Keratinocyte (primary cell): ENCODE data around the gene GNG14. TPM values are rescaled to one million over a fixed set of nuclear protein-coding genes. Genes with fewer than 3 reads are reported as not detected.

ENCODE experiments used
- DNase-seq: peaks from one replicate; pipeline ENCODE4 v3.0.0-alpha.2; 2011; ENCODE audit warnings: low read depth, missing footprints, low spot score
- FAIRE-seq: peaks from 2 replicates; lab custom pipeline; 2011; peaks lifted over from hg19 to GRCh38; lab: Jason Lieb, UNC
- H2AFZ ChIP-seq: 2 replicates; pipeline ENCODE4 v1.6.0; 2012; ENCODE audit warnings: low read length, control low read depth, inconsistent platforms; ENCODE audit not compliant: control insufficient read depth
- H3K27ac ChIP-seq: 2 replicates; pipeline ENCODE4 v1.5.1; 2011; ENCODE audit warnings: low read length; ENCODE audit not compliant: control insufficient read depth, insufficient read depth
- H3K27me3 ChIP-seq: 3 replicates; pipeline ENCODE4 v1.6.0; 2011; ENCODE audit warnings: low read length; ENCODE audit not compliant: control insufficient read depth, insufficient read depth; ENCODE audit errors: extremely low read depth
- H3K36me3 ChIP-seq, 2 experiments: 2 replicates in 1 of 2; 3 replicates in 1 of 2; pipeline ENCODE4 v1.5.1; 2011; ENCODE audit warnings: low read length in 2 of 2, mild to moderate bottlenecking in 1 of 2; ENCODE audit not compliant: control insufficient read depth in 2 of 2, insufficient read depth in 2 of 2; ENCODE audit errors: extremely low read depth in 1 of 2
- H3K4me1 ChIP-seq: 3 replicates; pipeline ENCODE4 v1.5.1; 2011; ENCODE audit warnings: low read length; ENCODE audit not compliant: control insufficient read depth, insufficient read depth; ENCODE audit errors: extremely low read depth
- H3K4me2 ChIP-seq: 3 replicates; pipeline ENCODE4 v1.6.0; 2011; ENCODE audit warnings: low read depth, low read length; ENCODE audit not compliant: control insufficient read depth, insufficient read depth; ENCODE audit errors: extremely low read depth
- H3K4me3 ChIP-seq, 3 experiments: fragments of 200-600 bp in 1 of 3; sonication (generic) in 1 of 3; 2 replicates in 2 of 3; 3 replicates in 1 of 3; pipeline ENCODE4 v1.5.1; 2011 to 2016; ENCODE audit warnings: low read length in 3 of 3, mild to moderate bottlenecking in 3 of 3, control low read depth in 2 of 3, inconsistent platforms in 1 of 3, low read depth in 1 of 3, mixed read lengths in 1 of 3, mixed run types in 1 of 3, moderate library complexity in 1 of 3; ENCODE audit not compliant: control insufficient read depth in 2 of 3, insufficient read depth in 2 of 3; ENCODE audit errors: extremely low read depth in 1 of 3
- H3K79me2 ChIP-seq: 2 replicates; pipeline ENCODE4 v1.6.0; 2012; ENCODE audit warnings: low read length; ENCODE audit not compliant: control insufficient read depth, insufficient read depth
- H3K9ac ChIP-seq: 3 replicates; pipeline ENCODE4 v1.6.0; 2011; ENCODE audit warnings: low read length; ENCODE audit not compliant: control insufficient read depth, insufficient read depth; ENCODE audit errors: extremely low read depth
- H3K9me1 ChIP-seq: 3 replicates; pipeline ENCODE4 v1.6.0; 2011; ENCODE audit warnings: low read length; ENCODE audit not compliant: control insufficient read depth, insufficient read depth; ENCODE audit errors: extremely low read depth
- H3K9me3 ChIP-seq: 2 replicates; pipeline ENCODE4 v1.5.1; 2012; ENCODE audit warnings: low read depth, low read length; ENCODE audit not compliant: control insufficient read depth
- H4K20me1 ChIP-seq: 3 replicates; pipeline ENCODE4 v1.6.0; 2011; ENCODE audit warnings: low read length; ENCODE audit not compliant: control insufficient read depth, insufficient read depth; ENCODE audit errors: extremely low read depth
- EZH2 ChIP-seq: IDR thresholded peaks from one replicate; pipeline ENCODE4 v1.6.1; 2012; ENCODE audit warnings: inconsistent platforms, mild to moderate bottlenecking, low read length, moderate library complexity
- dilution Hi-C: fragments of 300-500 bp; cut with MboI; formaldehyde crosslinking; loops from one replicate; pipeline ENCODE4 v1.7.0; 2020; ENCODE audit warnings: low sequenced_read_pairs; ENCODE audit not compliant: extremely low pct_ligation_motif_present
- polyA plus RNA-seq, 5 experiments: library from polyadenylated mRNA; depleted of rRNA in 3 of 5; stranded (reverse) in 3 of 5; stranded (forward) in 1 of 5; unstranded in 1 of 5; fragments of >200 nt; gene quantifications; 1 replicate in 1 of 5; 2 replicates in 3 of 5; 3 replicates in 1 of 5; pipeline versions ENCODE4 v1.2.1 to v1.2.3, GENCODE V29; 2011 to 2012; ENCODE audit warnings: missing spikeins in 2 of 5, low read depth in 1 of 5, low replicate concordance in 1 of 5
- TF ChIP-seq, protein P1 (sequence below), 3 experiments: IDR thresholded peaks in 1 of 3; conservative IDR thresholded peaks in 1 of 3; optimal IDR thresholded peaks in 1 of 3; 2 replicates in 2 of 3; 3 replicates in 1 of 3; pipeline versions ENCODE3 to v1.5.1; 2011; ENCODE audit warnings: low read length in 3 of 3, mild to moderate bottlenecking in 3 of 3, moderate library complexity in 2 of 3, control low read depth in 1 of 3, inconsistent platforms in 1 of 3; ENCODE audit not compliant: insufficient read depth in 2 of 3; ENCODE audit errors: extremely low read depth in 1 of 3

Gene GNG14
- polyA plus RNA-seq, 1 donor (not counting 4 experiments of a cell fraction or from before 2014, with no cell fraction given), result not detected

DNA sequence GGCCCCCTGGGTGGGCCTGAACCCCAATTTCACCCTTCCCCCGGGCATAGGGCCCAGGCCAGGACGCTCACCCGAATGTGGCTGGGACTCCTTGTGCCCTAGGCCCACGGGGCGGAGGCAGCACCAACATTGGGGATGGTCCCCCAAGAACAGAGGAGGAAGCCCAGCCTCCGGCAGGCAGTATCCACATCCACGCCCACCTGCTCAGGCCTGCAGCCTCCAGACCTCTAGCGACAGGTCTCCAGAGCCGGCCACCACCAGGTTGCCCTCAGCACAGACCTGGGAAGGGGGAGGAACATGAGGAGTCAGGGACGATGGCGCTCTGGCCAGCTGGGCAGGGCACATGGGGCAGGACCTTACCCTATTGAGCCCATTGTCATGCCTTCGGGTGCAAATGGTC is 1.2 kb downstream of the GNG14 start:
- Histone ChIP-seq H3K9me3 (no peaks in the 10 kb centered on the region), H4K20me1 (no peaks in the 10 kb centered on the region), H3K4me3 (no peak overlapping the region), H3K79me2 (no peaks in the 10 kb centered on the region), H3K27me3 (no peaks in the 10 kb centered on the region), H3K4me1 (no peaks in the 10 kb centered on the region), H3K4me2 (no peak overlapping the region), H3K27ac (no peak overlapping the region), H3K36me3 (peaks cover 11 to 13% of the 10 kb centered on the region in 2 experiments), H2AFZ (no peak overlapping the region), H3K9ac (no peak overlapping the region), H3K9me1 (no peaks in the 10 kb centered on the region)
- dilution Hi-C loops, result no loop called here
- FAIRE-seq (no peak), DNase-seq (no peak)
- TF ChIP-seq, protein P1, sequence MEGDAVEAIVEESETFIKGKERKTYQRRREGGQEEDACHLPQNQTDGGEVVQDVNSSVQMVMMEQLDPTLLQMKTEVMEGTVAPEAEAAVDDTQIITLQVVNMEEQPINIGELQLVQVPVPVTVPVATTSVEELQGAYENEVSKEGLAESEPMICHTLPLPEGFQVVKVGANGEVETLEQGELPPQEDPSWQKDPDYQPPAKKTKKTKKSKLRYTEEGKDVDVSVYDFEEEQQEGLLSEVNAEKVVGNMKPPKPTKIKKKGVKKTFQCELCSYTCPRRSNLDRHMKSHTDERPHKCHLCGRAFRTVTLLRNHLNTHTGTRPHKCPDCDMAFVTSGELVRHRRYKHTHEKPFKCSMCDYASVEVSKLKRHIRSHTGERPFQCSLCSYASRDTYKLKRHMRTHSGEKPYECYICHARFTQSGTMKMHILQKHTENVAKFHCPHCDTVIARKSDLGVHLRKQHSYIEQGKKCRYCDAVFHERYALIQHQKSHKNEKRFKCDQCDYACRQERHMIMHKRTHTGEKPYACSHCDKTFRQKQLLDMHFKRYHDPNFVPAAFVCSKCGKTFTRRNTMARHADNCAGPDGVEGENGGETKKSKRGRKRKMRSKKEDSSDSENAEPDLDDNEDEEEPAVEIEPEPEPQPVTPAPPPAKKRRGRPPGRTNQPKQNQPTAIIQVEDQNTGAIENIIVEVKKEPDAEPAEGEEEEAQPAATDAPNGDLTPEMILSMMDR (optimal IDR thresholded peaks at IDR 0.05 in 1 of 3, IDR thresholded peaks at IDR 0.05 in 1 of 3, conservative IDR thresholded peaks at IDR 0.05 in 1 of 3; ENCODE audit: extremely low read depth in 1 of 3, insufficient read depth in 2 of 3, low read length in 3 of 3), result no peak
- no peak for TF ChIP-seq EZH2

DNA sequence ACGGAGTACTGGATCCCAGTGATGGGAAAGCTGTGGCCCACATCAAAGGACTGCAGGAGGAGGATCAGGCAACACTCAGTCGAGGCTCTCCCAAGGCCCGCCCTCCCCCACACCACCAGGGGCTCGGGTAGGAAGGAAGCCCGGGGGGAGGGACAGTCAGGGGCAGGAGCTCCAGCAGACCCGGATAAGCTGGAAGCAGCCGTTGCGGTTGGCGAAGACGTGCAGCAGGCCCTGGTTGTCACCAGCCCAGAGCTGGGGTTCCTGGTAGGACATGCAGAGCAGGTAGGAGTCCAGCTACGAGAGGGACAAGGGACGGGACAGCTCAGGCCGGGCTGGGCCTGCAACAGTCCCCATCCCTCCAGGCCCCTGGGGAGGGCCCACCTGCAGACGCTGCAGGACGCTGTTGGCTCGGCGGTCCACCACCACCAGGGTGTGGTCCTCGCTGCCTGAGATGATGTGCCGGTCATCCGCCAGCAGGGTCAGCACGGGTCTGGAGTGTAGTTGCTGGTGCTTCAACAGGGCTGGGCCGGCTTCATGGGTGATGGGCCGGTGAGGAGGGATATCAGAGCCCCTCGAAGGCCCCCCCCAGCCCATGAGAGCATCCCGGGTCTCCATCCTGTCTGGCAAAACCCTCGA is 1.9 kb downstream of the GNG14 start:
- no peak overlapping the region for H3K27ac ChIP-seq
- H3K9me3 ChIP-seq, result no peaks in the 10 kb centered on the region
- no peak overlapping the region for H3K4me3 ChIP-seq
- FAIRE-seq (no peak), DNase-seq (no peak)
- no peaks in the 10 kb centered on the region for H3K4me1 ChIP-seq
- H3K27me3 ChIP-seq, result no peaks in the 10 kb centered on the region
- H3K4me2 ChIP-seq, result no peak overlapping the region
- no peaks in the 10 kb centered on the region for H3K9me1 ChIP-seq
- H3K9ac ChIP-seq, result no peak overlapping the region
- TF ChIP-seq EZH2, result no peak
- TF ChIP-seq, protein P1 (optimal IDR thresholded peaks at IDR 0.05 in 1 of 3, IDR thresholded peaks at IDR 0.05 in 1 of 3, conservative IDR thresholded peaks at IDR 0.05 in 1 of 3; ENCODE audit: extremely low read depth in 1 of 3, insufficient read depth in 2 of 3, low read length in 3 of 3), result no peak
- no peaks in the 10 kb centered on the region for H3K79me2 ChIP-seq
- peaks cover 13% of the 10 kb centered on the region in 2 experiments for H3K36me3 ChIP-seq
- no peak overlapping the region for H2AFZ ChIP-seq
- dilution Hi-C loops, result no loop called here
- H4K20me1 ChIP-seq, result no peaks in the 10 kb centered on the region
